Ectodermal cell (in vitro differentiated cells): Measurements from ENCODE around the gene TRIO.

Experiments
- H3K27ac ChIP-seq: 2 replicates; pipeline ENCODE4 v1.7.0; 2013; ENCODE audit warnings: mild to moderate bottlenecking, low read depth, low read length; ENCODE audit not compliant: insufficient read depth, poor library complexity, severe bottlenecking
- H3K27me3 ChIP-seq: 2 replicates; pipeline ENCODE4 v1.7.0; 2013; ENCODE audit warnings: mild to moderate bottlenecking, low read length; ENCODE audit not compliant: insufficient read depth, control insufficient read depth, poor library complexity, severe bottlenecking
- H3K36me3 ChIP-seq: one replicate; pipeline ENCODE4 v1.7.0; 2013; ENCODE audit warnings: low read length; ENCODE audit not compliant: control insufficient read depth, insufficient read depth
- H3K4me1 ChIP-seq: one replicate; pipeline ENCODE4 v1.7.0; 2013; ENCODE audit warnings: low read length; ENCODE audit not compliant: control insufficient read depth, insufficient read depth
- H3K4me3 ChIP-seq: 2 replicates; pipeline ENCODE4 v1.7.0; 2013; ENCODE audit warnings: low read depth, low read length, control low read depth; ENCODE audit not compliant: insufficient read depth
- H3K9me3 ChIP-seq: 2 replicates; pipeline ENCODE4 v1.7.0; 2013; ENCODE audit warnings: mild to moderate bottlenecking, low read length, moderate library complexity; ENCODE audit not compliant: control insufficient read depth
- WGBS, 2 experiments: methylation state at CpG; one replicate each; pipeline ENCODE4 v1.1.7; 2013; ENCODE audit warnings: missing lambda C conversion rate in 2 of 2; 5-methylcytosine and 5-hydroxymethylcytosine counted together

TRIO gene

DNA sequence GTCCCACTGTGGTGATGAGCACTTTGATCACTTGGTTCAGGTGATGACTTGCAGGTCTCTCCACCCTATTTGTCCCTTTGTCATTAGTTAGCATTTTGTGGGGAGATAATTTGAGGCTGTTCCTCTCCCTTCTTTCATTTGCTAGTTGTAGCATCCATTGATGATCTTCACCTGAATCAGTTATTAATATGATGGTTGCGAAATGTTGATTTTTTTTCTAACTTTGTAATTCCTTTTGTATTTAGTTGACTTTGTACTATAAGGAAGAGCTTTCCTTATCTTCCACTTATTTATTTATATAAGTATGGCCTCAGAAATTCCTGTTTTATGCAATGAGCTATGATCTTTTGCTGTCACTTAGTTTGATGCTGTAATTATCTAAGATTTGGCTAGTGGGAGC, 12.6 kb downstream of the TRIO start:
- Histone ChIP-seq H3K27me3 (no peaks in the 10 kb centered on the region), H3K9me3 (no peaks in the 10 kb centered on the region), H3K4me1 (peaks cover 38% of the 10 kb centered on the region), H3K27ac (no peak overlapping the region), H3K36me3 (no peaks in the 10 kb centered on the region), H3K4me3 (no peak overlapping the region)
- 100% methylated on average over 1 of the region's 1 CpG; no CpG with 5 or more reads in 1 of the 2 experiments for WGBS, 2 experiments

GRCh38 chr5:14156290-14156649, 13.1 kb downstream of the TRIO start:
- 69 to 76% methylated on average over 5 to 6 of the region's 6 CpGs for WGBS, 2 experiments

GRCh38 chr5:14156650-14157492, 13.7 kb downstream of the TRIO start:
- H3K36me3 ChIP-seq = no peaks in the 10 kb centered on the region
- H3K4me1 ChIP-seq = peaks cover 38% of the 10 kb centered on the region
- H3K9me3 ChIP-seq = no peaks in the 10 kb centered on the region
- H3K4me3 ChIP-seq = no peak overlapping the region
- H3K27me3 ChIP-seq = no peaks in the 10 kb centered on the region
- WGBS, 2 experiments = 72 to 73% methylated on average over 8 of the region's 8 CpGs
- H3K27ac ChIP-seq = peak overlapping the region; percentile 12

More at GRCh38 chr5:14156290-14156649, 13.1 kb downstream of the TRIO start:
- H3K4me1 ChIP-seq = peaks cover 38% of the 10 kb centered on the region
- H3K4me3 ChIP-seq = no peak overlapping the region
- H3K36me3 ChIP-seq = no peaks in the 10 kb centered on the region
- no peak overlapping the region for H3K27ac ChIP-seq
- no peaks in the 10 kb centered on the region for H3K27me3 ChIP-seq
- no peaks in the 10 kb centered on the region for H3K9me3 ChIP-seq

DNA sequence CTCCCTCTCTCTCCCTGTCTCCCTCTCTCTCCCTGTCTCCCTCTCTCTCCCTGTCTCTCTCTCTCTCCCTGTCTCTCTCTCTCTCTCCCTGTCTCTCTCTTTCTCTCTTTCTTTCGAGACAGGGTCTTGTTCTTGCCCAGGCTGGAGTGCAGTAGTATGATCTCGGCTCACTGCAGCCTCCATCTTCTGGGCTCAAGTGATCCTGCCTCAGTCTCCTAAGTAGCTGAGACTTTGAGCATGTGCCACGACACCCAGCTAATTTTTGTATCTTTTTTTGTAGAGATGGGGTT, 14.3 kb downstream of the TRIO start:
- WGBS, 2 experiments = 91 to 95% methylated on average over 3 of the region's 3 CpGs
- H3K27me3 ChIP-seq = no peaks in the 10 kb centered on the region
- H3K4me3 ChIP-seq = no peak overlapping the region
- no peak overlapping the region for H3K27ac ChIP-seq
- H3K4me1 ChIP-seq = peaks cover 38% of the 10 kb centered on the region
- no peaks in the 10 kb centered on the region for H3K36me3 ChIP-seq
- no peaks in the 10 kb centered on the region for H3K9me3 ChIP-seq

GRCh38 chr5:14158890-14159666, 15.9 kb downstream of the TRIO start:
- Histone ChIP-seq H3K4me3 (no peak overlapping the region), H3K27me3 (no peaks in the 10 kb centered on the region), H3K27ac (no peak overlapping the region)

DNA sequence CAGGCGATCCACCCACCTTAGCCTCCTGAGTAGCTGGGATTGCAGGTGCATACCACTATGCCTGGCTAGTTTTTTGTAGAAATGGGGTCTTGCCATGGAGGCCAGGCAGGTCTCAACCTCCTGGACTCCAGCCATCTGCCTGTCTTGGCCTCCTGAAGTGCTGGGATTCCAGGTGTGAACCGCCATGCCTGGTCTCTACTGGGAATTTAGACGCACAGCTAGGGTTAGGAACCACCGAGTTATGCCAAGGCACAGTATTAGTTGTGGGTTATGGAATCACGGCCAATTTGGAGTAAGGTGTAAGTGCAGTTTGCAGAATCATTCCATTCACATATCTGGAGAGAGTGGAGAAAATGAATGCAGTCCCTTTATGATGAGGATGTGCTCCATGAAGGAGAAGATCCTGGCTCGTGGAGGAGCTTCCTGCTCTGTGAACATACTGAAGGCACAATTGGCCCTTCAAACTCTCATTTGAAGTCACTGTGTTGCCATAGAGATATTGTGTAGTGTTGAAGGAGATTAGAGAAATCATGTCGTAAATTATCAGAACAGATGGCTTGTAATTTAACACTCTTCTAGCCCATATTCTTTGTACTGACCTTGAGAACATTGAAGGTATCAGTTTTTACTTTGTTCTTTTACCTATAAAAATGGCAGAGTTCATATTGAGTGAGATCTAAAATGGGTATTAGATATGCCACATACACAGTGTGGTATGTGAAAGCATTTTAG, 18.8 kb downstream of the TRIO start:
- Histone ChIP-seq H3K4me1 (peaks cover under 1% of the 10 kb centered on the region), H3K4me3 (no peak overlapping the region), H3K27me3 (no peaks in the 10 kb centered on the region), H3K36me3 (no peaks in the 10 kb centered on the region), H3K9me3 (no peaks in the 10 kb centered on the region), H3K27ac (no peak overlapping the region)
- 93 to 95% methylated on average over 6 to 7 of the region's 7 CpGs for WGBS, 2 experiments

More at GRCh38 chr5:14158890-14159666, 15.9 kb downstream of the TRIO start:
- Histone ChIP-seq H3K36me3 (no peaks in the 10 kb centered on the region), H3K9me3 (no peaks in the 10 kb centered on the region), H3K4me1 (peaks cover 22% of the 10 kb centered on the region)
- WGBS, 2 experiments = 88 to 92% methylated on average over 11 of the region's 11 CpGs

DNA sequence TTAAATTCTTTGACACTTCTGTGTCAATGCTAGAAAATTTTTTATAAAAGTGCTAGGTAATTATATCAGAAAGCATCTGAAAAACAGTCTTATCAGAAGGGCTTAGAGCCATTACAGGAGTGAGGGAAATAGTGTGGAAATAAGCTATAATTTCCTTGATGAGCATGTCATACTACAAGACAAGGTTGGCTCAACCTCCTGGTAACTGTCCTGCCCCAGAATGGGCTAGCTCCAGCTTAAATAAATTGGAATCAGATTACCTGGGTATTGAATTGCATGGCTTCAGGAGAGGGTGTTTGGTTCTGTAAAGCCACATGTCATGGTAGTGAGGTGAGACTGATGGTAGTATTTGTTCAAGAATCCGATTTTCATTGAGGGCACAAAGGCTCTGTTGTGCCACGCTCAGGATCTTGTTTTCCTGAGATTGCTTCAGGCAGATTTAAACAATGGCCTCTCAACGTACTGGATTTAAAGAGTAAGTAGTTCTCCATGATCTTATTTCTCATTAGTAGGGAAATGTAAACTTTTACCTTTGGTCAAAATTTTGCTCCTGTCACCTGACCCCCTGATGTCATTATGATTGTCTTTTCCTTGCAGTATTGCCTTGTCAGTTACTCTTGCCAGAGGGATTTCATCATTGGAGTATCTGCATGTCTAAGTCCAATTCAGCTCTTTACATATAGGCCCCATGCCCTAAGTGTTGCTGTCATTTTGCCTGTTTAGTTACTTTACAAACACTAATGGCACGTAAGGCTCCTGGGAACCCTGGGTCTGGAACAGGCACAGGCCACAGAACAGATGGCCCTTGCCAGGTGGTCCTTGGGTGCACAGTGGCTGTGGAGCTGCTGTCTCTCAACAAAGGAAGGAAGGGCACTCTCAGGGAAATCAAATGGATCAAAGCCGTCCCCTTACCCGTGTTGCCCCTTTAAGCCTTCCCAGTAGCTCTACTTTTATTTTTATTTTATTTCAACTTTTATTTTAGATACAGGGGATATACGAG, 21.3 kb downstream of the TRIO start:
- Histone ChIP-seq H3K4me1 (no peaks in the 10 kb centered on the region), H3K36me3 (no peaks in the 10 kb centered on the region), H3K4me3 (no peak overlapping the region), H3K27ac (no peak overlapping the region), H3K27me3 (no peaks in the 10 kb centered on the region), H3K9me3 (no peaks in the 10 kb centered on the region)
- 81 to 93% methylated on average over 5 to 7 of the region's 7 CpGs for WGBS, 2 experiments

DNA sequence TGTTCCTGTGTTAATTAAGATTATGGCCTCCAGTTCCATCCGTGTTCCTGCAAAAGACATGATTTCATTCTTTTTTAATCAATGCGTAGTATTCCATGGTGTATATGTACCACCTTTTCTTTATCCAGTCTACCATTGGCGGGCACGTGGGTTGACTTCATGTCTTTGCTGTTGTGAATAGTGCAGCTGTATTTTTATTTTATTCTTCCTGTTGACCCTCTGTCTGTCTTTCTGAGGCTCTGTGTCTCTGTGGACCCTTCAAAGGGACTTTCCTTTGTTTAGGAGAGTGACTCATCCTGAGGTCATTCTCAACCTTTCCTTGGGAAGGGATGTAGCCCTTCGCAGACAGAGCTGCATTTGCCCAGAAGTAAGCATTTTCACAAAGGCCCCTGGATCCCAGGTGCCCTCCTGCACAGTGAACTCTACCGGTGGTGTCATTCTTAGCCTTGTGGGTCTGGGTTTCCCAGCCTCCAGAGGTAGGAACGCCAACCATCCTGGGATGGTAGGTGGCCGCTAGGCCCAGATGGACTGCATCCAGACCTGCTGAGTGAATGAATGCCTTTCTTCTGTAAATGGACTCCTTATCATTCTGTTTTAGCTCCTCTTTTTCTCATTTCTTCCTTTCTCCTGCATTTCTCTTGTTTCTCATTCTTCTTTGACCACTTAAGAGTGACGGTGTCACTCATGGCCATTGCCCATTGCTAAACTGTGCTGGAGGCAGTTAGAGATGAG, 22.4 kb downstream of the TRIO start:
- H3K9me3 ChIP-seq = no peaks in the 10 kb centered on the region
- no peak overlapping the region for H3K4me3 ChIP-seq
- no peaks in the 10 kb centered on the region for H3K27me3 ChIP-seq
- WGBS, 2 experiments = 79 to 91% methylated on average over 7 to 9 of the region's 9 CpGs
- H3K36me3 ChIP-seq = no peaks in the 10 kb centered on the region
- H3K27ac ChIP-seq = no peak overlapping the region
- H3K4me1 ChIP-seq = peaks cover 2% of the 10 kb centered on the region

DNA sequence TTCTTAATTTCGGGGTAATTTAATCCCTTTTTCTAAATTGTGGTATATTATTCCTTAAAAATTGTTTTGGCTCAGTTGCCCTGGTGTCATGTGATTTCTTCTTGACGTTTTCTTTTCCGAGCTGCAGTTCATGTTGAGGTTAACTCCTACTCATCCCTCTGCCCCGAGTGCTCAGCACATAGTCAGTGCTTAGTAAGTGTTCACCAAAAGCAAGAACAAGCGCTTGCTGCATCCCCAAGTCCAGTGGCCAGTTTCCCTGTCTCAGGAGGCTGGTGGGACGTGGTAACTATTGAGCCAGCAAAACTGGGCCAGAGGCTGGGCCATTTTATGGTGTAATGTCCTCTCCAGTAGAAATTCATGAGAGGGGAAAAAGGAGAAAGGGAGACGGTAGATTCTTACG, 23.3 kb downstream of the TRIO start:
- Histone ChIP-seq H3K27ac (no peak overlapping the region), H3K36me3 (no peaks in the 10 kb centered on the region), H3K9me3 (no peaks in the 10 kb centered on the region), H3K27me3 (no peaks in the 10 kb centered on the region), H3K4me1 (peaks cover 4% of the 10 kb centered on the region), H3K4me3 (no peak overlapping the region)
- WGBS, 2 experiments = 89 to 93% methylated on average over 8 of the region's 8 CpGs
